Keratinocyte (primary cell): ENCODE data around the gene CLN6. TPM values are rescaled to one million over a fixed set of nuclear protein-coding genes. Genes with fewer than 3 reads are reported as not detected.

ENCODE experiments used
- DNase-seq: peaks from one replicate; pipeline ENCODE4 v3.0.0-alpha.2; 2011; ENCODE audit warnings: low read depth, missing footprints, low spot score
- FAIRE-seq: peaks from 2 replicates; lab custom pipeline; 2011; peaks lifted over from hg19 to GRCh38; lab: Jason Lieb, UNC
- H2AFZ ChIP-seq: 2 replicates; pipeline ENCODE4 v1.6.0; 2012; ENCODE audit warnings: low read length, control low read depth, inconsistent platforms; ENCODE audit not compliant: control insufficient read depth
- H3K27ac ChIP-seq: 2 replicates; pipeline ENCODE4 v1.5.1; 2011; ENCODE audit warnings: low read length; ENCODE audit not compliant: control insufficient read depth, insufficient read depth
- H3K27me3 ChIP-seq: 3 replicates; pipeline ENCODE4 v1.6.0; 2011; ENCODE audit warnings: low read length; ENCODE audit not compliant: control insufficient read depth, insufficient read depth; ENCODE audit errors: extremely low read depth
- H3K36me3 ChIP-seq, 2 experiments: 2 replicates in 1 of 2; 3 replicates in 1 of 2; pipeline ENCODE4 v1.5.1; 2011; ENCODE audit warnings: low read length in 2 of 2, mild to moderate bottlenecking in 1 of 2; ENCODE audit not compliant: control insufficient read depth in 2 of 2, insufficient read depth in 2 of 2; ENCODE audit errors: extremely low read depth in 1 of 2
- H3K4me1 ChIP-seq: 3 replicates; pipeline ENCODE4 v1.5.1; 2011; ENCODE audit warnings: low read length; ENCODE audit not compliant: control insufficient read depth, insufficient read depth; ENCODE audit errors: extremely low read depth
- H3K4me2 ChIP-seq: 3 replicates; pipeline ENCODE4 v1.6.0; 2011; ENCODE audit warnings: low read depth, low read length; ENCODE audit not compliant: control insufficient read depth, insufficient read depth; ENCODE audit errors: extremely low read depth
- H3K4me3 ChIP-seq, 3 experiments: fragments of 200-600 bp in 1 of 3; sonication (generic) in 1 of 3; 2 replicates in 2 of 3; 3 replicates in 1 of 3; pipeline ENCODE4 v1.5.1; 2011 to 2016; ENCODE audit warnings: low read length in 3 of 3, mild to moderate bottlenecking in 3 of 3, control low read depth in 2 of 3, inconsistent platforms in 1 of 3, low read depth in 1 of 3, mixed read lengths in 1 of 3, mixed run types in 1 of 3, moderate library complexity in 1 of 3; ENCODE audit not compliant: control insufficient read depth in 2 of 3, insufficient read depth in 2 of 3; ENCODE audit errors: extremely low read depth in 1 of 3
- H3K79me2 ChIP-seq: 2 replicates; pipeline ENCODE4 v1.6.0; 2012; ENCODE audit warnings: low read length; ENCODE audit not compliant: control insufficient read depth, insufficient read depth
- H3K9ac ChIP-seq: 3 replicates; pipeline ENCODE4 v1.6.0; 2011; ENCODE audit warnings: low read length; ENCODE audit not compliant: control insufficient read depth, insufficient read depth; ENCODE audit errors: extremely low read depth
- H3K9me1 ChIP-seq: 3 replicates; pipeline ENCODE4 v1.6.0; 2011; ENCODE audit warnings: low read length; ENCODE audit not compliant: control insufficient read depth, insufficient read depth; ENCODE audit errors: extremely low read depth
- H3K9me3 ChIP-seq: 2 replicates; pipeline ENCODE4 v1.5.1; 2012; ENCODE audit warnings: low read depth, low read length; ENCODE audit not compliant: control insufficient read depth
- H4K20me1 ChIP-seq: 3 replicates; pipeline ENCODE4 v1.6.0; 2011; ENCODE audit warnings: low read length; ENCODE audit not compliant: control insufficient read depth, insufficient read depth; ENCODE audit errors: extremely low read depth
- EZH2 ChIP-seq: IDR thresholded peaks from one replicate; pipeline ENCODE4 v1.6.1; 2012; ENCODE audit warnings: inconsistent platforms, mild to moderate bottlenecking, low read length, moderate library complexity
- dilution Hi-C: fragments of 300-500 bp; cut with MboI; formaldehyde crosslinking; loops from one replicate; pipeline ENCODE4 v1.7.0; 2020; ENCODE audit warnings: low sequenced_read_pairs; ENCODE audit not compliant: extremely low pct_ligation_motif_present
- polyA plus RNA-seq, 5 experiments: library from polyadenylated mRNA; depleted of rRNA in 3 of 5; stranded (reverse) in 3 of 5; stranded (forward) in 1 of 5; unstranded in 1 of 5; fragments of >200 nt; gene quantifications; 1 replicate in 1 of 5; 2 replicates in 3 of 5; 3 replicates in 1 of 5; pipeline versions ENCODE4 v1.2.1 to v1.2.3, GENCODE V29; 2011 to 2012; ENCODE audit warnings: missing spikeins in 2 of 5, low read depth in 1 of 5, low replicate concordance in 1 of 5
- TF ChIP-seq, protein P1 (sequence below), 3 experiments: IDR thresholded peaks in 1 of 3; conservative IDR thresholded peaks in 1 of 3; optimal IDR thresholded peaks in 1 of 3; 2 replicates in 2 of 3; 3 replicates in 1 of 3; pipeline versions ENCODE3 to v1.5.1; 2011; ENCODE audit warnings: low read length in 3 of 3, mild to moderate bottlenecking in 3 of 3, moderate library complexity in 2 of 3, control low read depth in 1 of 3, inconsistent platforms in 1 of 3; ENCODE audit not compliant: insufficient read depth in 2 of 3; ENCODE audit errors: extremely low read depth in 1 of 3

Gene CLN6
- polyA plus RNA-seq, 1 donor (not counting 4 experiments of a cell fraction or from before 2014, with no cell fraction given), result 26.7 TPM

DNA sequence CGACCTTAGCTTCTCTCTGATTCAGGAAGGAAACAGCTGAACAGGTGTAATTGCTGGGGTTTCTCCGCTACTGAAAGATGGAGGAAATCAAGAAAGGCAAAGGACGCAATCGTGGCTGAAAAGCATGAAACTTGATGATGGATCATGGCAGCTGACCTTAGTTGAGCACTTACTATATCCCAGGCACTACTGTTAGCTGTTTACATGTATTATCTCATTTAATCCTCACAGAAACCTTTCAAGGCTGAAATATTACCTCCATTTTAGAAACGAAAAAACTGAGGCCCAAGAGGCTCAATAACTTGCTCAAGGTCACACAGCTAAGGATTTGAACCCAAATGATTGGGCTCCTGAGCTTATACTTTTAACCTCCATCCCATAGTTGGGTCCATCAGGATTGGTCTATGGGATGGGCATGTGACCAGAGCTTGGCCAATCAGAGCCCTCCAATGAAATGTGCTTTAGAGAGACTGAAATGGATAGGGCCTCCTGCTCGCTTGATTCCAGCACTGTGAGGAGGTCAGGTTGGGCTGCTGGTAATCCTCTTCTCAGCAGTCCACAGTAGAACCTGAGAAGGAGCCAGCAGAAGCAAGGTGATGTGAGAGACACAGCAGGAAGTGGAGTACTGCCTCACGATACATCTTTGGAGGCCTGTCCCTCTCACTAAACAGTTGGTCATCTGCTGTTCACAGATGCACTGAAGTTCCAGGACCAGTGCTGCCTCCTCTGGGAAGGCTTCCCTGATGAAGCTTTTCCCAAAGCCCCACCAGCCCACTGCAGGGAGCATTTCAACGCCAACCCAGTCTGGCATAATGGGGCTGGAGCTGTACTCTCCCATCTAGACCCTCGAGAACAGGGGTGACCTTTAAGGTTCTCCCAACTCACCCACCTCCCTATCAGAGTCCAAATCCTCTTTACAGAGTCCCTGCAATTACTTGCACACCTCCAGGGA is 10.4 kb downstream of the CLN6 start:
- Histone ChIP-seq H3K4me3 (no peak overlapping the region), H3K36me3 (peaks cover 5 to 15% of the 10 kb centered on the region in 2 experiments), H3K9me1 (no peaks in the 10 kb centered on the region), H3K27me3 (no peaks in the 10 kb centered on the region), H4K20me1 (peaks cover 3% of the 10 kb centered on the region), H3K4me2 (no peak overlapping the region), H3K79me2 (peaks cover 41% of the 10 kb centered on the region), H3K9me3 (no peaks in the 10 kb centered on the region), H3K4me1 (no peaks in the 10 kb centered on the region), H3K27ac (no peak overlapping the region), H3K9ac (no peak overlapping the region), H2AFZ (no peak overlapping the region)
- no peak for TF ChIP-seq EZH2
- dilution Hi-C loops, result no loop called here
- DNase-seq (no peak), FAIRE-seq (no peak)

DNA sequence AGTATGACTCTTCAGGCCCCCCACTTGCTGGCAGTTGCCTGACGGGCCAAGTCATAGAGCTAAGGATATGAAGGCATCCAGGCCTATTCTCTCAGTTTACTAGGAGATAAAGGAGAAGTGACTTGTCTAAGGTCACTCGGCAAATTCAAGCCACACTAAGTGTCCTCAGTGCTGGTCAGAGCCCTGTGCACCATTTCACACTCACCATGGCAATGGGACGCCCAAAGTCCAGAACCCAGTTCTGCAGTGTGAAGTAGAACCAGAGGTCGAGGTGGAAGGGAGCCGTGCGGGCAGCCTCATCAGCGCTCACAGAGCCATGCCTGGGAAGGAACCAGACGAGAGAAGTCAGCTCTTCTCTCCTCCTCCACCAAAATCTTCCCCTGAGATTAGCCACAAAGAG is 11.2 kb downstream of the CLN6 start:
- dilution Hi-C loops, result no loop called here
- no peaks in the 10 kb centered on the region for H3K27me3 ChIP-seq
- peaks cover 2% of the 10 kb centered on the region for H4K20me1 ChIP-seq
- H3K9me1 ChIP-seq, result no peaks in the 10 kb centered on the region
- H3K4me2 ChIP-seq, result no peak overlapping the region
- peaks cover 5 to 15% of the 10 kb centered on the region in 2 experiments for H3K36me3 ChIP-seq
- no peaks in the 10 kb centered on the region for H3K4me1 ChIP-seq
- no peak overlapping the region for H3K9ac ChIP-seq
- no peak overlapping the region for H2AFZ ChIP-seq
- no peak overlapping the region for H3K4me3 ChIP-seq
- H3K9me3 ChIP-seq, result no peaks in the 10 kb centered on the region
- no peak for FAIRE-seq
- TF ChIP-seq, protein P1, sequence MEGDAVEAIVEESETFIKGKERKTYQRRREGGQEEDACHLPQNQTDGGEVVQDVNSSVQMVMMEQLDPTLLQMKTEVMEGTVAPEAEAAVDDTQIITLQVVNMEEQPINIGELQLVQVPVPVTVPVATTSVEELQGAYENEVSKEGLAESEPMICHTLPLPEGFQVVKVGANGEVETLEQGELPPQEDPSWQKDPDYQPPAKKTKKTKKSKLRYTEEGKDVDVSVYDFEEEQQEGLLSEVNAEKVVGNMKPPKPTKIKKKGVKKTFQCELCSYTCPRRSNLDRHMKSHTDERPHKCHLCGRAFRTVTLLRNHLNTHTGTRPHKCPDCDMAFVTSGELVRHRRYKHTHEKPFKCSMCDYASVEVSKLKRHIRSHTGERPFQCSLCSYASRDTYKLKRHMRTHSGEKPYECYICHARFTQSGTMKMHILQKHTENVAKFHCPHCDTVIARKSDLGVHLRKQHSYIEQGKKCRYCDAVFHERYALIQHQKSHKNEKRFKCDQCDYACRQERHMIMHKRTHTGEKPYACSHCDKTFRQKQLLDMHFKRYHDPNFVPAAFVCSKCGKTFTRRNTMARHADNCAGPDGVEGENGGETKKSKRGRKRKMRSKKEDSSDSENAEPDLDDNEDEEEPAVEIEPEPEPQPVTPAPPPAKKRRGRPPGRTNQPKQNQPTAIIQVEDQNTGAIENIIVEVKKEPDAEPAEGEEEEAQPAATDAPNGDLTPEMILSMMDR (optimal IDR thresholded peaks at IDR 0.05 in 1 of 3, IDR thresholded peaks at IDR 0.05 in 1 of 3, conservative IDR thresholded peaks at IDR 0.05 in 1 of 3; ENCODE audit: extremely low read depth in 1 of 3, insufficient read depth in 2 of 3, low read length in 3 of 3), result no peak
- no peak for TF ChIP-seq EZH2
- no peak for DNase-seq
- no peak overlapping the region for H3K27ac ChIP-seq
- peaks cover 35% of the 10 kb centered on the region for H3K79me2 ChIP-seq
